ENCODE results near the gene NOX4.

NOX4 gene

GRCh38 chr11:89516496-89516895 lies 25.3 kb upstream of the NOX4 start:
- Histone ChIP-seq H3K36me3 (ENCODE audit: insufficient read depth) (no peaks in the 10 kb centered on the region), H3K27ac (no peak overlapping the region), H3K4me1 (ENCODE audit: low read depth, poor library complexity, severe bottlenecking) (no peaks in the 10 kb centered on the region), H2AFZ (ENCODE audit: low read depth) (no peak overlapping the region), H4K20me1 (ENCODE audit: insufficient read depth) (no peaks in the 10 kb centered on the region), H3K9ac (no peak overlapping the region), H3K4me3 (IDR thresholded peaks at IDR 0.05; ENCODE audit: insufficient read depth, low read depth, low read length) (no peak overlapping the region), H3K4me2 (no peak overlapping the region), H3K27me3 (ENCODE audit: insufficient read depth, low read depth) (no peaks in the 10 kb centered on the region), H3K79me2 (ENCODE audit: insufficient read depth, low read depth) (no peaks in the 10 kb centered on the region)
- TF ChIP-seq CTCF (conservative IDR thresholded peaks at IDR 0.05; ENCODE audit: low read depth, low read length) = no peak

GRCh38 chr11:89508544-89508943 lies 17.4 kb upstream of the NOX4 start:
- Histone ChIP-seq H2AFZ (ENCODE audit: low read depth) (no peak overlapping the region), H3K4me1 (ENCODE audit: low read depth, poor library complexity, severe bottlenecking) (no peaks in the 10 kb centered on the region), H3K79me2 (ENCODE audit: insufficient read depth, low read depth) (no peaks in the 10 kb centered on the region), H3K36me3 (ENCODE audit: insufficient read depth) (no peaks in the 10 kb centered on the region), H3K4me3 (IDR thresholded peaks at IDR 0.05; ENCODE audit: insufficient read depth, low read depth, low read length) (no peak overlapping the region), H4K20me1 (ENCODE audit: insufficient read depth) (no peaks in the 10 kb centered on the region), H3K4me2 (no peak overlapping the region), H3K27me3 (ENCODE audit: insufficient read depth, low read depth) (no peaks in the 10 kb centered on the region), H3K27ac (no peak overlapping the region), H3K9ac (no peak overlapping the region)
- no peak for TF ChIP-seq CTCF (conservative IDR thresholded peaks at IDR 0.05; ENCODE audit: low read depth, low read length)

GRCh38 chr11:89504270-89504669 lies 13.1 kb upstream of the NOX4 start:
- no peaks in the 10 kb centered on the region for H3K27me3 ChIP-seq (ENCODE audit: insufficient read depth, low read depth)
- H3K27ac ChIP-seq = no peak overlapping the region
- no peak overlapping the region for H3K4me2 ChIP-seq
- no peak for TF ChIP-seq CTCF (conservative IDR thresholded peaks at IDR 0.05; ENCODE audit: low read depth, low read length)
- H4K20me1 ChIP-seq (ENCODE audit: insufficient read depth) = no peaks in the 10 kb centered on the region
- H3K79me2 ChIP-seq (ENCODE audit: insufficient read depth, low read depth) = no peaks in the 10 kb centered on the region
- H3K36me3 ChIP-seq (ENCODE audit: insufficient read depth) = no peaks in the 10 kb centered on the region
- H3K9ac ChIP-seq = no peak overlapping the region
- H3K4me1 ChIP-seq (ENCODE audit: low read depth, poor library complexity, severe bottlenecking) = no peaks in the 10 kb centered on the region
- H2AFZ ChIP-seq (ENCODE audit: low read depth) = no peak overlapping the region
- H3K4me3 ChIP-seq (IDR thresholded peaks at IDR 0.05; ENCODE audit: insufficient read depth, low read depth, low read length) = no peak overlapping the region

- no peaks in the 10 kb centered on the region for H3K36me3 ChIP-seq (ENCODE audit: insufficient read depth)
- H3K27ac ChIP-seq = no peak overlapping the region
- no peaks in the 10 kb centered on the region for H3K4me1 ChIP-seq (ENCODE audit: low read depth, poor library complexity, severe bottlenecking)
- H2AFZ ChIP-seq (ENCODE audit: low read depth) = no peak overlapping the region
- no peaks in the 10 kb centered on the region for H3K27me3 ChIP-seq (ENCODE audit: insufficient read depth, low read depth)
- no peaks in the 10 kb centered on the region for H4K20me1 ChIP-seq (ENCODE audit: insufficient read depth)
- no peak for TF ChIP-seq CTCF (conservative IDR thresholded peaks at IDR 0.05; ENCODE audit: low read depth, low read length)
- H3K4me3 ChIP-seq (IDR thresholded peaks at IDR 0.05; ENCODE audit: insufficient read depth, low read depth, low read length) = no peak overlapping the region
- no peak overlapping the region for H3K4me2 ChIP-seq
- H3K9ac ChIP-seq = no peak overlapping the region
- H3K79me2 ChIP-seq (ENCODE audit: insufficient read depth, low read depth) = no peaks in the 10 kb centered on the region
These were observed 12.2 kb upstream of the NOX4 start for GRCh38 chr11:89503422-89503821.

GRCh38 chr11:89502301-89502700 lies 11.1 kb upstream of the NOX4 start:
- Histone ChIP-seq H3K4me3 (IDR thresholded peaks at IDR 0.05; ENCODE audit: insufficient read depth, low read depth, low read length) (no peak overlapping the region), H3K4me1 (ENCODE audit: low read depth, poor library complexity, severe bottlenecking) (no peaks in the 10 kb centered on the region), H3K27ac (no peak overlapping the region), H3K9ac (no peak overlapping the region), H2AFZ (ENCODE audit: low read depth) (no peak overlapping the region), H3K27me3 (ENCODE audit: insufficient read depth, low read depth) (no peaks in the 10 kb centered on the region), H3K4me2 (no peak overlapping the region), H3K79me2 (ENCODE audit: insufficient read depth, low read depth) (no peaks in the 10 kb centered on the region), H3K36me3 (ENCODE audit: insufficient read depth) (no peaks in the 10 kb centered on the region), H4K20me1 (ENCODE audit: insufficient read depth) (no peaks in the 10 kb centered on the region)
- no peak for TF ChIP-seq CTCF (conservative IDR thresholded peaks at IDR 0.05; ENCODE audit: low read depth, low read length)

All from KMS-11 (cell line).